Stimulated activated CD4-positive, alpha-beta T cell treated with anti-CD3 and anti-CD28 coated beads, Interleukin-2, amount 100 ng/mL, for 24 hours (primary cell): ENCODE data around the gene ITPR1.

Experiments
- DNase-seq, 2 donors: peaks; one replicate each; pipeline ENCODE4 v3.0.0-alpha.2; 2020

The ITPR1 gene

DNA sequence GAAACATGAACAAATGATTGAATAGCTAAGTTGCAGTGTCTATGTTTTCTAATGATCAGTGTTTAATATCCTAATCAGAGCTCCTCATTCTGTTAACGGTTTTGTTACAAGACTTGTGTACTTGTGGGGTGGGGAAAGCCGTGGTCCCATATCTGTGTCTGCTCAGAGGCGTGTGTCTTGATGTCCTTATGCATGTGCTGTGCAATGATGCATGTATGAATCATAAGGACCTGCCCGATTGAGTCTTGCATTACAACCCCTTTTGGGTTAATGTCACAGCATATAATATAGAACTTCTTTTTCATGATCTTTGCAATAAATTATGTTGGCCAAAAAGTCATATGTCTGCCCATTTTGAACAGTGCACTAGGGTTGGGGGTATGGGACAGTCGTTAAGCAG lies 233.4 kb downstream of the ITPR1 start:
- no peak for DNase-seq

DNA sequence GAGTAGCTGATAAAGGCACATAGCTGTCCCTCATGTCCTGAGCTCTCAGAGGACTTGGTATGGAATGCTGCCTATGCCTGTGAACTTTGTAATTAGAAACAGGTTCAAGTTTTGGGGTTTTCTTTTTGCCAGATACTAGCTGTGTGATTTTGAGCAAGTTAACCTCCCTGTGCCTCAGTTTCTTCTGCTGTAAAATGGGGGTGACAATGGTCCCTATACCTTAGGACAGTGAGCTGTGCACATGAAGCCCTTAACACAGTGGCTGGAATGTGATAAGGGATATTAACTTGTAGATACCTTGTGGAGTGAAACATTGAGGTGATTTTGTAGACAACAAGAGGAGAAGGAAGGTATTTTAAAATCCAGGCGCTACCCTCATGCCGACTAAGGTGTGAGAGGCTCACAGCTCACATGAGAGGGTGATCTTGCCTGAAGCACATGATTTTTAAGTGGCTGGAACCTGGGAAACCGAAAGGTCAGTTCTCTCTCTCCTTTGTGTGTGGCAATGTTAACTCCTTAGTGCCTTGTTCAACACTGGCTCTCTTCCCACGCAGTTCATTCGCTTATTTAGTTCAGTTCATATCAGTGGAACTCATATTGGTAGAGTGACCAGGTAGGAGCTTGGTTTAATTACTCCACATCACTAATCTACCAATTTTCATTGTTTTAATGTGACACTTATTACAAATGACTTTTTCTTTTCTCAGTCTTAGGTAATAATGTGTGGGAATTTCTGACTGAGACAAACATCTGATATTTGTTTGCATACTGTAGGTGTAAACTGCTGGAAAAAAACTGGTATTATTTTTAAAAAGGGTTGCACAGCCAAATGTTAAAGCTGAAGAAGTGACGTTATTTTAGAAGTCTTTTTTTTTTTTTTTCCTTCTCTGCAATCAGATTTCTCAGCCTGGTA lies 236.2 kb downstream of the ITPR1 start:
- DNase-seq = no peak

DNA sequence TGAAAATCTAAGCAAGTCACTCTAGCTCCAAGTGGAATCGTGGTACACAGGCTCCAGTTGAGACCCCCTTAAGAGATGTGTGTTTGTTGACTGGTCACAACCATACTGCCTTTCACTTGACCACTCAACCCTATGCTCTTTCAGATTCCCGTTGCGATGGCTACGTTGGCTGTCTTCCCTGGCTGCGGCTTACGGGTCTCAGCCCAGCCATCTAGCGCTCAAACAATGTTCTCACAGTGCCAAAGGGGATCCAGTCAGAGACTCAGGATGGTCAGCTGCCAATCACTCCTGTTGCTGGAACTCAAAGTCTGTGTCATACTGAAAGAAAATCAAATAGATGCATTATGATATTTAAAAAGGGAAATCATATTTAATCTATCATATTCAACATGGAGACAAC lies 237.6 kb downstream of the ITPR1 start:
- DNase-seq = no peak

DNA sequence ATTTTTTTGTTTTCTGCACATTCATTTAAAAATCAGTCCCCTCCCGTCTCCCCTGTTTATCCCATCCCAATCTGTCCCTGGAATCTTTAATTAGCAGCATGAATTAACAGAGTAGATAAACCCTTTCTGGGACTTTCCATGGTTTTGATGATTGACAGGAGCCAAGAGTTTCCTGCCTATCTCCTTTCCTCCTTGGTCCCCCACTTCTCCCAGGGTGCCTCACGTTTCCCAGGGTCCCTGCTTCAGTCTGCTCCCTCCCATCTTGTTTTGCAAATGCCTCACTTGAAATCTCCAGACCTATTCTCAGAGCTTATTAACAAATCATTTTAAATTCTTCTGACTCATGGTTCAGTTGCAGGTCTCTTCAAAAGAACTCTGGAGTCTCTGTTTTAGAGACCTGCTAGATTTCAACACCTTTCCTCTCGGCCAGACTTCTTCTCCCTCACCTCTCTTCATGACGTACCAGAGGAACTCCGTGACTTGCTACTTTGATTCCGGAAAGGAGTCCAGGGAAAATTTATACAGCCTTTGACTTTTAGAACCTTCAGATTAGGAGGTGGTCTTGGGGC lies 238.5 kb downstream of the ITPR1 start:
- DNase-seq = no peak

DNA sequence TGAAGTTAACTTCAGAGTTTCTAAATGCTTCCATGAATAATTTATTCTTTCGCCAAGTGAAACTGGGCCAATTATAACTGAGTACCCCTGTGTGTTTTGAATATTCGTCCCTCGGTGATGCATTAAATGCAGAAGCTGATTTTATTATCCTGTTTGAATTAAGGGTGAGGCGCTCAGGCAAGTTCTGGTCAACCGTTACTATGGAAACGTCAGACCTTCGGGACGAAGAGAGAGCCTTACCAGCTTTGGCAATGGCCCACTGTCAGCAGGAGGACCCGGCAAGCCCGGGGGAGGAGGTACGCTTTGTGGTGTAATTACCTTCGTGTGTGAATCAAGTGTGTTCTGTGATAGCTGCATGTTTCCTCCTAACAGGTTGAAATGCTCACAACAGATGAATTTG lies 239.8 kb downstream of the ITPR1 start:
- DNase-seq = no peak

DNA sequence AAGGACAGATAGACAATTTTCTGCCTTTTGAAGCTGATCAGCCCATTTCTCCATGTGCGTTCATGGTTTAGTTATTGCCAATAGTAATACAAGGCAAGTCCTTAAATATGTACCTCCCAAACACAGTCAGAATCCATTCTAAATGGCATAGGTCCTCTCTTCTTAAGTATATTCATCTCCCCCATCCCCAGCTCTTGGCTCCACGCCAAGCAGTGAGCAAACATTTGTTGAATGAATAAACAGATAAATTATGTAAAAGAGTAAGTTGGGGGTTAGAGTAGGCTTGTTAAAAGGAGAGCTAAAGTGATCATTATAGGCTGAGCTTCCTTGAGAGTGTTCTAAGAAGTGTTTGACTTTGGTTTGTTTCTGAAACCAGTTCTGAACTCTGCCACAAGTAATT lies 241.3 kb downstream of the ITPR1 start:
- DNase-seq = no peak

DNA sequence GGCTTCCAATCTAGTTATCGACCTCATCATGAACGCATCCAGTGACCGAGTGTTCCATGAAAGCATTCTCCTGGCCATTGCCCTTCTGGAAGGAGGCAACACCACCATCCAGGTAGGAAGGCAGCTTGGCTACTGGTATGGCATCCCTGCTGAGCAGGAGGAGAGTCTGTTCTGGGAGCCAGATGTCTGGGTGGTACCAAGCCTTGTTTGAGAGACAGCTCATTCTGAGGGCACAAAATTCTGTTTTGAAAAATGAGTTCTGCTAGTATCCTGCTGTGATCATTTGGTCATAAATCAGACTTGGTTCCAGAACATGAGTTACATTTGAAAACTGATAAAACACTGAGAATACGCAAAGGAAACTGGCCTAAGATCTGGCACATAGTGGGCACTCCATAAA lies 242.1 kb downstream of the ITPR1 start:
- DNase-seq = no peak

DNA sequence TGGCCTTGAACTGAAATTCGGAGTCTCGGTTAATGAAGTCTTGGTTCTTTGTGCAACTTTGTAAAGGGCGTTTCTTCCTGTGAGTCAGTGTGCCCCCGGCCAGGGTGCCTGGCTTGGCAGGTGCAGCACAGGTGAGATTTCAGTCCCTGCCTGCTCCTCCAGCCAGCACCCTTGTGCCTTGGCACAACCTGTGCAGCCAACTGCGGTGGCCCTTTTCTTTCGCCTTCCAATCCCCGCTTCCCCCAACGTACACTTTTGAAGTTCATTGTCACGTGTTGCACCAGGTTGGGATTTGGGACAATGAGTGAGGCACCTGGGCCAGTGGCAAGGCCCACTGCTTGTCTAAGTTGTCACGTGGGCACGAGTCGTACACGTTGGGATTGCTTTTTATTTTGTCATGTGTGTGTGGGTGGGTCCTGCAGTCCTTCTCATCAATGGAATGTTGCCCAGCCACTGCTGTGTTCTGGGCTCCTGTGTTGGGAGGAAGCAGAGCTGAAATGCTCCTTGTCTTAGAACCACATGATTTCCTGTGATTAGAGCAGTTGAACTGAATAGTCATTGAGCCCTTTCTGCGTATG lies 243.2 kb downstream of the ITPR1 start:
- no peak for DNase-seq

DNA sequence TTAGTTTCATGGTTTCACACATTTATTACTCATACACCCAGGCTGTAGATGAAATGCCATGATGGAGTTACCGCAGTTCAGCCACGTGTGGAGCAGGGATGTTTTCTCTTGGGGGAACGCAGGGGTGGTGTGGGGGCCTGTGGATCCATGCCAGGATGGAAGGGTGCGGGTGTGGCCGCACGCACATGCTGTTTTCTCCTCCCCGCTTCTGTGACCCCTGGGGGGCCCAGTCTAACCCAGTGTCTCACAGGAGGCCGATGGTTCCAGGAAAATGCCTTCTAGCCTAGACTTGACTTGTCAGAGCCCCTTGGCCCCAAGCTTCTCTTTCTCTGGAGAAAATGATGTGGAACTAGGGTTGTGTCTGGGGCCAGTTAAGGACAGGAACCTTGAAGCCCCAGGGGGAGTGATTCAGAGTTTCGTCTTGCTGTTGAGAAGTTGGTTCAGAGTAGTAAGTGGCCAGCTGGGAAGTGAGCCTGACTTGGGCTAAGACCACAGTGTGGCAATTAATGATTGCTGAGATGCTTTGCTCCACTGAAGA lies 245.7 kb downstream of the ITPR1 start:
- no peak for DNase-seq

DNA sequence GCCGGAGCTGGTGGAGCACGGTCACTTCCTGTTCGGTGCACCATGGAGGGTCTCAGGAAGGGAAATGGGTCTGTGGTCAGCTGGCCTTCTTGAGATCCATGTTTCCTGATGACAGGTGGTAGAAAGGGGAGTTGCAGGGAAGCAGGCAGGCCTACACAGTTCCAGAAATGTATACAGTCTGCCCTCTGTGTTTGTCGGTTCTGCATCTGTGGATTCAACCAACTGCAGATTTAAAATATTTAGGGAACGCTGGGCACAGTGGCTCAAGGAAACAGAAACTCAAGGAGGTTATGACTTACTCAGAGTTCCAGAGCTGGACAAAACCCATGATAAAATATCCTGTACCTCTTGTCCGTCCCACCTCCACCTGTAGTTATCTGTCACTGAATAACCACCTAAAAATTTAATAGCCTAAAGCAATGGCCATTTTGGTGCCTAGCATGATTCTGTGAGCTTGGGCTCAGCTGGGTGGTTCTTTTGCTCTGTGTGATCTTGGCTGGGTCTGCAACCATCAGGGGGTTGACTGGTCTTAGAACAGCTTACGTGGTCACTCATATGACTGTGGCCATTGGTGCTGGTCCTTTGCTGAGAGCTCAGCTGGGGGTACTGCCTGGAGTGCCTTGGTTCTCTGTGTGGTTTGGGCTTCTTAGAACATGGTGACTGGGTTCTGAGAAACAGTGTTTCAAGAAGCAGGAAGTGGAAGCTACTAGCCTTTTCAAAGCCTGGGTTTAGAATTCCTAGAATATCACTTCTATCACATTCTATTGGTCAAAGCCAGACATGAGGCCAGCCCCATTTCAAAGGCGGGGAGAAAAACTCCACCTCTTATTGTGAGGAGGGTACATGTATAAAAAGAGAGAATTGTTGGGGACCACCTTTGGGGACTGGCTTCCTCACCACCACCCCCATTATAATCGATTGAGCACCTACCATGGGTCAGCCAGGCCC lies 246.4 kb downstream of the ITPR1 start:
- no peak for DNase-seq

DNA sequence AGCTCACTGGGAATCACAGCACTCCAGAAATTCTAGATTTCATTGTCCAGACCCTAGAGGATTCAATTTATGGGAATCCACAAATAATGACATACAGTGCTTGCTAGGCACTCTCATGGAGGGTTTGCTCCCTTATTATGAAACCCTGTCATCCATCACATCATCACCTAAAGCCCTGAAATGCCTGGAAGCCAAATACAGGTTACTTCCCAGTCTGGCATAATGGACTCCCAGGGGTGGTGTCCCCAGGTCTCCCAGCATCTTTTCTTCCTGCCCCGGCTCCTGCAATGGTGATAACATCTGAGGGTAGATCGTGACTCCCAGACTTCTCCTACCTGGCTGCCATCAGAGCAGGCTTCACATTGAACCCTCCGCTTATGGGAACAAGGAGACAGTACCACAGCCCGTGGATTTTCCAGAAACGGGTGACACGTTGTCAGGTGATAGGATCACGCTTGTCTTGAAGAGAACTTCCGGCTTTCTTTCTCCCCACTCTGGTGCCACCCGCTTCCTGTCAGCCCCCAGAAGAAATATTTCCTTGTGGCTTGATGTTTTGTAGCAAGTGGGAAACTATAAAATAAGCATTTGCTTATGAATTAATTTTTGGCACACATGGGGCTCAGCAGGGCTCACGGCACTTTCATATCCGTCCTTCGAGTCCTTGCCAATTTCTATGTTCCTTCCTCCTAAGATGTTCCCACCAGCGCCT lies 247.4 kb downstream of the ITPR1 start:
- no peak for DNase-seq

DNA sequence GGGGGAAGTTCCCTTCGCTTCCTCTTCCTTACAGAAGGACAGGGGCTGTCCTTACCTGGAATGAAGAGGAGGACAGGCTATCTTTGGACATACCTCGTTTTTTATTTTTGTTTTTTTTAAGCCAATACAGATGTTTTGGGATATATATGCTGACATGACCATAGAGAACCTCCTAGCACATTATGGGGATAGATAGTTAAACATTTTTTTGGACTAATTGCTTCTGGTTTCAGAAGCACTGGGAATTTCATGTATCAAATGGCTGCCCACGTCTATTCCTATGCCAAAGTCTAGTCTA lies 247.9 kb downstream of the ITPR1 start:
- no peak for DNase-seq

DNA sequence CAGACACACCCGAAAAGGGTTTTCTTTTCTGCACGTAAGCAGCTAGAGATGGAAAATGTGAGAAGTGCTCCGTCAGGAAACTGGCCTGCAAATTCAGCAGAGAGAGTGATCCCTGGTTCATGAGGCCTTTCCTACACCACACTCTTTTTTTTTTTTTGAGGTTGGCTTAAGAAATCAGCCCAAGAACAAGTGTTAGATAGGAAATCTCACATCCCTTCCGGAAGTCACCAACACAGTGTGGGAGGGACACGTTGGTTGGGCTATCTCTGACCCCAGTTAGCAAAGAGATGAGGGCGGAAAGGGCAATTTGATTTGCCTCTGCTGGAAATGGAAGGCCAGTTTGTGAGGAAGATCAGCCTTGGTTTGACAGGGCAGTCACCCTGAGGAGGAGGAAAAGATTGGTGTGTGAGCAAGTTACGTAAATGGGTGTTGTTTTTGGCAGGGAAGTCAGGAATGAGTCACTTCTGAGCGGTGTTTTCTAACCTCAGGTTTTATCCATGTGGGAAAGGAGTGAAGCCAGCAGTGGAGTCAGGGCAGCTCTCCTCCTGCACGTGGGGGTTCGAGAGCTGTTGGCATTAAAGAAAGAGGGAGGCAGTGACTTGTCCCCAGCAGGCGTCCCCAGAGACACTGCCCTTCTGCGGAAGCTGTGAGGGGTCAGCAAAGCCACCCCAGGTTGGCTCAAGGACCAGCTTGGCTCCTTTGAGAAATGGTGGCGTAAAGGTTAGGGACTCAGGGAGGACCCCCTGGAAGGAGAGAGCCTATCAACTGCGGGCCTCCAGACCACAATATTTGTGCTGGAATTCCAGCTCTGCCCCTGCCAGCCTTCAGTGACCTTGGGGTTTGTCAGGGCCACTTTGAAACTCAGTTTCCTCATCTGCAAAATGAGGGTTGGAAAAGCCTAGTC lies 248.5 kb downstream of the ITPR1 start:
- DNase-seq = no peak

DNA sequence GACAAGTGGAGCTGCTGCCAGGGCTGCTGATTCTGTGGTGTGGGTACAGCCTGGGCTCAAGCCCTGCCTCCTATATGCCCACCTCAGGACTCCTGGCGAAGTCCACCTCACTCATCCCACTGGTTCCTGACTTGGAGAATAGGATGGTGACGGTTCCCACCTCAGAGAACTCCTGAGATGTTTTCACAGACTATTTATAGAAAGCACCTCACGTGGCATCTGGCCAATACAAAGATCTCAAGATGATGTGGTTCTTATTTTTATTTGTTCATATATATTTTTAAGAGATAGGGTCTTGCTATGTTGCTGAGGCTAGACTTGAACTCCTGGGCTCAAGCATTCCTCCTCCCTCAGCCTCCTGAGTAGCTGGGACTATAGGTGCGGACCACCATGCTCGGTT lies 249.2 kb downstream of the ITPR1 start:
- DNase-seq = no peak

DNA sequence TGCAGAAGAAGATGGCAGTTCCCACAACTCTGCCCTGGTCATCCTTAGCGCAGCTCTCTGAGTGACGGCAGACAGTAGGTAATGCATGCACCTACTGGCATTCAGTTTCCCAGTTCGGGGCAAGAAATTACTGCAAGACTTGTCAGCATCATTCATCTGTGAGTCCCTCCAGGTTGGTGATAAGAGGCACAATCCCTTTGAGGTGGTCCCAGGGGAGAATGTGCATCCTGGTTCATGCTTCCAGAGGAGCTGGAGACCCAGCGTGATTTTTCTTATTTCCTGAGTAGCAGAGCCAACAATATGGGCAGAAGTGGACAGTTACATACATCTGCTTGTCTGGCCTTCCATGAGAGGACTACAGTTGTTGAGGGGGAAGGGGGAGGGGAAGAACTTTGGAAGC lies 250.2 kb downstream of the ITPR1 start:
- DNase-seq = no peak

DNA sequence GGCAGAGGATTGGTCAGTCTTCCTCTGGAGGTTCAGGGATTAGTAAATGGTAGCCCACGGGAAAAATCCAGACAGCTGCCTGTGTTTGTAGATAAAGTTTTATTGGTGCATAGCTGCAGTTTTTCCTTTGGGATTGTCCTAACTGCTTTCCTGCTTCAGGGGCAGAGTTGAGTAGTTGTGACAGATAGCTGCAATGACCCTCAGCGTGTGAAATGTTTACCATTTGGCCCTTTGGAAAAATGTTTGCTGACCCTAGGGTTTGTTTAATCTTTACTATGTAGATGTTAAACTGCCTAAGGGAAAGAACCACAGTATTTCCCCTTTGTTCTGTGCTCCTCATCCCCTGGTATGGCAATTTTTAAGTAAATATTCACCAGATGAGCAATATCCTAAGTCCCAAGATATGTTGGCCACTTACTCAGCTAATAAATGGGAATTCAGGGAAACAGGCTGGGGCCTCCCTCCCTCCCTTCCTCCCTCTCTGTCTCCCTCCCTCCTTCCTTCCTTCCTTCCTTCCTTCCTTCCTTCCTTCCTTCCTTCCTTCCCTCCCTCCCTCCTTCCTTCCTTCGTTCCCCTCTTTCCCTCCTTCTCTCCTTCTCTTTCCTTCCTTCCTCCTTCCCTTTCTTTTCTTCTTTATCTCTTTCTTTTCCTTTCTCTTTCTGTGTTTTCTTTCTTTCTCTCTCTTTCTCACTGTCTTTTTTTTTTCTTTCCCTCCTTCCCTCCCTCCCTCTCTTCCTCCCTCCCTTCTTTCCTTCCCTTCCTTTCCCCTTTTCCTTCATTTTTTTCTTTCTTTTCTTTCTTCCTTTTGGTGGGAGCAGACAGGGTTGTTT lies 251.5 kb downstream of the ITPR1 start:
- no peak for DNase-seq

DNA sequence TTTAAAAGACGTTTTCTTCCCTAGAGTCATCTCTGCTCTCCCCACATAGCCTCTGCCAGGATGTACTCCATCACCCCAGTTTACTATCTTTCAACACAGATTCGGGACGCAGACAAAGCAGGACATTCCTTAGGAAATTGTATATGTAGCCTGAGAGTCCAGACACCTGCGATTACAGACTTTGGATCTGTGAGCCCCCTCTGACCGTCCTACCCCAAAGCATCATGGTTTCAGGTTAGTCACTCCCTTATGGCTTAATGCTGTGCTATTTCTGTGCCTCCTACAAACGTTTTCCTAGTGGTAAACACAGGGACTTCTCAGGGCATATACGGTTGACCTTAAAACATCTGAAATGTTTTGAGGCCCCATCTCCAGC lies 252.1 kb downstream of the ITPR1 start:
- no peak for DNase-seq

DNA sequence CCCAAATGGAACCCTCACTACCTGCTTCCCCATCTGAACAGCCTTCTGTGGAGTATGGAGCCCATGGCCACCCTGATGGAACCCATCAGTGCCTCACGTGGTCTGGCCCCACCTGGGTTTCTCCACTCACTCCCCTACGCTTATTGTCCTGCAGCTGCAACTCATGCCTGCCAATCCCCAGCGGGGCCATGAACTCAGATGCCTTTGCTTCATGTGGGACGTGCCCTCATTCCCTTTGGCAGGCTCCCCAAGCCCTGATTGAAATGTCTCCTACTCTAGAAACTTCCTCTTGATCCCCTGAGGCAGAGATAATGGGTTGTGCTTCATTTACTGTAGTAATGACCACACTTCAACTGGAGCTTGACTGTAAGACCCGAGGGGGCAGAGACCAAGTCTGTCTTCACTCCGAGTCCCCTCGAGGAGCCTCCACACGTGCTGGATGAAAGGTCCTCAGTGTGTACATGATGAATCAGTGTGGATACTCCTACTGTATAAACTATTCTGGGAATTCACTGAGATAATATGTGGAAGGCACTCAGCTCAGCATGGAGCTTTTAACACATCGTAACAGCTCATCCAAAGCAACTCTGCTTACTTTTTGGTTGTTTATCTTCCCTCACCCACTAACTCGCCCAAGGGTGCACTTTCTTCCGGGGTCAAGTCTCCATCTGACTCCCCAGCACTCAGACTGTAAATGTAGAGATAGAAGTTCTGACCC lies 253.3 kb downstream of the ITPR1 start:
- no peak for DNase-seq

DNA sequence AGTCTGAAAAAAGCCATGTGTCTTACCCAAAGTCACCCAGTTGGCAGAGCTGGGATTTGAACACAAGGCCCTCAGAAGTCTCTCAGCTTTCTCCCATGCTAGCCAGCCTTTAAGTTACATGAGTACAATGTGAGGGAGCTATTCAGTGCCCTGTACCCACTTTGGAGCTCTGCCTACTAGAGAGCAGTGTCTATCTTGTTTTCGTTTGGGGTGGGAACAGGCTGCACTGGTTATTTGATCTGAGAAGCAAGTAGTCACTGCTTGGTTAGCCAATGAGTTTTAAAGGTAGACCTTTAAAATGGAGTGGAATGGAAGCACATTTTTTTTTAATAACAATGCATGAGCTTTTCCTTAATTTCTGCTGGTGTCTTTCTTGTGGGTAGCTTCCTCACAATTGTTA lies 255.0 kb downstream of the ITPR1 start:
- DNase-seq = no peak
